Renal cortex interstitium (tissue), 15 donors: ENCODE results near the gene NDUFB7. TPM values are rescaled to one million over a fixed set of nuclear protein-coding genes. Genes with fewer than 3 reads are reported as not detected.
A peak's percentile ranks its signal among the peaks of the same experiment; 100 is the strongest.
"Not testable (repeated sequence)": the region's sequence is repeated elsewhere in the genome, so short reads cannot be mapped to it uniquely, and the experiment has no call there.

Experiments used
- DNase-seq, 11 donors: peaks; one replicate each; pipeline ENCODE4 v3.0.0-alpha.2; 2013; ENCODE audit warnings: low read depth in 9 of 11, low spot score in 4 of 11; ENCODE audit errors: extremely low read depth in 1 of 11
- long read RNA-seq, 16 experiments: transcript quantifications; one replicate each; lab custom pipeline, GENCODE V29; 2026
- polyA plus RNA-seq, 3 donors: library from polyadenylated mRNA; unstranded; fragments of 120-200 nt; gene quantifications; one replicate each; pipeline ENCODE4 v1.2.1, GENCODE V29; 2013; ENCODE audit not compliant: insufficient read length in 3 of 3

The NDUFB7 gene
- 100 to 1,000 TPM in 2 of 3 donors, 10 to 100 TPM in 1; 67.6 to 121 (median 120) TPM for polyA plus RNA-seq
- long read RNA-seq, donor 1, transcript NDUFB7-201 (3 exons, 531 nt) = major isoform, 109 of 109 reads
- long read RNA-seq, donor 1, partial matches to known transcripts = 0 of 109 reads
- long read RNA-seq, donor 1, other reads (novel, unspliced or antisense) = 0 of 109 reads
- long read RNA-seq, donor 2, transcript NDUFB7-201 (3 exons, 531 nt) = major isoform, 140 of 140 reads
- long read RNA-seq, donor 2, partial matches to known transcripts = 0 of 140 reads
- long read RNA-seq, donor 2, other reads (novel, unspliced or antisense) = 0 of 140 reads
- long read RNA-seq, donor 3, transcript NDUFB7-201 (3 exons, 531 nt) = major isoform, 199 of 207 reads
- long read RNA-seq, donor 3, partial matches to known transcripts = 7 of 207 reads
- long read RNA-seq, donor 3, other reads (novel, unspliced or antisense) = 0 of 207 reads
- long read RNA-seq, donor 4, transcript NDUFB7-201 (3 exons, 531 nt) = major isoform, 115 of 124 reads
- long read RNA-seq, donor 4, partial matches to known transcripts = 8 of 124 reads
- long read RNA-seq, donor 4, other reads (novel, unspliced or antisense) = 0 of 124 reads
- long read RNA-seq, donor 5, transcript NDUFB7-201 (3 exons, 531 nt) = major isoform, 201 of 212 reads
- long read RNA-seq, donor 5, partial matches to known transcripts = 11 of 212 reads
- long read RNA-seq, donor 5, other reads (novel, unspliced or antisense) = 0 of 212 reads
- long read RNA-seq, donor 6, transcript NDUFB7-201 (3 exons, 531 nt) = major isoform, 116 of 122 reads
- long read RNA-seq, donor 6, partial matches to known transcripts = 6 of 122 reads
- long read RNA-seq, donor 6, other reads (novel, unspliced or antisense) = 0 of 122 reads
- long read RNA-seq, donor 7, transcript NDUFB7-201 (3 exons, 531 nt) = major isoform, 179 of 185 reads
- long read RNA-seq, donor 7, partial matches to known transcripts = 5 of 185 reads
- long read RNA-seq, donor 7, other reads (novel, unspliced or antisense) = 0 of 185 reads
- long read RNA-seq, donor 8 = 0 reads
- long read RNA-seq, donor 9, transcript NDUFB7-201 (3 exons, 531 nt) = major isoform, 137 of 137 reads
- long read RNA-seq, donor 9, partial matches to known transcripts = 0 of 137 reads
- long read RNA-seq, donor 9, other reads (novel, unspliced or antisense) = 0 of 137 reads
- long read RNA-seq, donor 10, transcript NDUFB7-201 (3 exons, 531 nt) = major isoform, 160 of 165 reads
- long read RNA-seq, donor 10, partial matches to known transcripts = 5 of 165 reads
- long read RNA-seq, donor 10, other reads (novel, unspliced or antisense) = 0 of 165 reads
- long read RNA-seq, donor 11, transcript NDUFB7-201 (3 exons, 531 nt) = major isoform, 82 of 82 reads
- long read RNA-seq, donor 11, partial matches to known transcripts = 0 of 82 reads
- long read RNA-seq, donor 11, other reads (novel, unspliced or antisense) = 0 of 82 reads
- long read RNA-seq, donor 12, transcript NDUFB7-201 (3 exons, 531 nt) = major isoform, 77 of 82 reads
- long read RNA-seq, donor 12, partial matches to known transcripts = 5 of 82 reads
- long read RNA-seq, donor 12, other reads (novel, unspliced or antisense) = 0 of 82 reads
- long read RNA-seq, donor 13 = 0 reads
- long read RNA-seq, donor 14, transcript NDUFB7-201 (3 exons, 531 nt) = major isoform, 182 of 189 reads
- long read RNA-seq, donor 14, partial matches to known transcripts = 6 of 189 reads
- long read RNA-seq, donor 14, other reads (novel, unspliced or antisense) = 0 of 189 reads
- long read RNA-seq, donor 15, transcript NDUFB7-201 (3 exons, 531 nt) = major isoform, 53 of 54 reads
- long read RNA-seq, donor 15, partial matches to known transcripts = 0 of 54 reads
- long read RNA-seq, donor 15, other reads (novel, unspliced or antisense) = 0 of 54 reads
- long read RNA-seq, donor 16, transcript NDUFB7-201 (3 exons, 531 nt) = major isoform, 294 of 584 reads
- long read RNA-seq, donor 16, partial matches to known transcripts = 99 of 584 reads
- long read RNA-seq, donor 16, other reads (novel, unspliced or antisense) = 191 of 584 reads

DNA sequence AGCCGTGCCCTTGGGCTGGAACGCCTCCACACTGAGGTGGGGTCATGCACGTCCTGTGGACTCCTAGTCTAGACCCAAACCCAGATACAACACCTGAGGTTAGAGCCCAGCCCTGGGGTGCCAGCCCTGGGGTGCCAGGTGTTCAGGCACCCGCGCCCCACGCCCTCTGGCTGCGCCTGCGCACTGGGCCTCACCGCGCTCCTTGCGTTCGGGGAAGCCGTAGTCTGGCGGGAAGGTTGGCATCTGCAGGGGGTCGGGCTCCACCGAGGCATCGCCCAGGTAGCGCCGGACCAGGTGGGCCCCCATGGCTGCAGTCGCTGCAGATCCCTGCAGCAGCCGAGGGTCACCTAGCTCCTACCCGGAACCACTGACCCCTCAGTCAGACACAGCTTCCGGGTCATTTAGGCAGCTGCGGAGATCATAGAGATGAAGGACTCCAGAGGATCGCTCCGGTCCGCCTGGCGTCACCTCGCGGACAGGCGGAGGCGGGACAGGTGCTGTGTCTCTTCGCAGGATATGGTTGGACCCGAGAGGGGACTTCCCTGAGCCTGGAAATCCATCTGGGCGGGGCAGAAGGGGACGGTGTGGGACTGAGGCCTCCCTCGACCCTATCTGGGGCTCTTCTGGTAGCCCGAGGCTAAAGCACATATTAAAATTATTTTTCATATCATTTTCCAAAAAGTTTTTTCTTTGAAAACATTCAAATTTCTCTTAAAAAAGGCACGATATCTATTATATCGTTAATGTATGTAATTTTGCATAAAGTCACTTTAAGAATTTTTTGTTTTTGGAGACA is at the start of gene NDUFB7:
NDUFB7 (minus strand) TSS at position 372 of the 796 bp plus-strand sequence; CDS start at position 306, 66 bp downstream.
- DNase-seq = peak; percentile 74 to 92 (median 85)

DNA sequence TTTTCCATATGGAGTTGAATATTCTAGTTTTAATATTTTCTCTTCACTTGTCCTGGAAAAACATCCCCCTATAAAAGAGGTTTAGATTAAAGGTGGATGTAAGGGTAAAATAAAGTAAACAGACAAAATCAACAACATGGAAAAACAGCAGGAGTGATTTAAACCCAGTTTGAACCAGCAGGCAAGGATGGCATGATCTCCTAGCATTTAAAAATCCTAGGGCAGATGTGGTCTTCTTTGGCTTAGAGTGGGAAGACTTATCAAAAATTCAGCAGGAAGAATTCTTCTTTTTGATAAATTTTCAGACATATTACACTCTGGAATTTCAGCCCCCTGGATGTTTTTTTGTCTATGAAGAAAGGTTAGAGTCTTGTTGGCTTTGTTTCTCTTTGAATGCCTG is 47.5 kb upstream of the NDUFB7 start:
- no peak for DNase-seq

- no peak for DNase-seq
Observed at GRCh38 chr19:14616407-14616806, 44.5 kb upstream of the NDUFB7 start.

DNA sequence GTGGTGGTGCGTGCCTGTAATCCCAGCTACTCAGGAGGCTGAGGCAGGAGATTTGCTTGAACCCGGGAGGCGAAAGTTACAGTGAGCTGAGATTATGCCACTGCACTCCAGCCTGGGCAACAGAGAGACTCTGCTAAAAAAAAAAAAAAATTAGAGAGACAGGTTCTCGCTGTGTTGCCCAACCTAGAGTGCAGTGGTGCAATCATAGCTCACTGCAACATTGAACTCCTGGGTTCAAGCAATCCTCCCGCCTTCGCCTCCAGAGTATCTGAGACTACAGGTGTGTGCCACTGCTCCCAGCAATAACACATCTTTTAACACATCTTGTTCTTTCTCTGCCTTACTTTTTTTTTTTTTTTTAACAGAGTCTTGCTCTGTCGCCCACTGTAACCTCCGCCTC is 43.8 kb upstream of the NDUFB7 start:
- no peak for DNase-seq

DNA sequence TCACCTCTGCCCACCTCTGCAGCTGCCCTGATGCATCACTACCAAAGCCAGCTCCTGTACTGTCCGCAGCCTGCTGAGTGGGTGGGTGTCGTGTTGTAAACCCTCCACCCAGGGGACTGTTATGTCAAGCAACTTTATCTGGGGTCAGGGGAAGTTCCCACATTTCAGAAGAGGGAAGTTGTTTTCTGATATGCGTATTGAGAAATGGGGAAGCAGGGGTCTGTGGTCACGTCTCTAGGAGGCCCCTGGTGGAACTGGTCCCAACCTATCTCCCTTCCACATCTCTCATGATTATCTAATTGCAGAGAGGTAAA is 42.2 kb upstream of the NDUFB7 start:
- no peak for DNase-seq

DNA sequence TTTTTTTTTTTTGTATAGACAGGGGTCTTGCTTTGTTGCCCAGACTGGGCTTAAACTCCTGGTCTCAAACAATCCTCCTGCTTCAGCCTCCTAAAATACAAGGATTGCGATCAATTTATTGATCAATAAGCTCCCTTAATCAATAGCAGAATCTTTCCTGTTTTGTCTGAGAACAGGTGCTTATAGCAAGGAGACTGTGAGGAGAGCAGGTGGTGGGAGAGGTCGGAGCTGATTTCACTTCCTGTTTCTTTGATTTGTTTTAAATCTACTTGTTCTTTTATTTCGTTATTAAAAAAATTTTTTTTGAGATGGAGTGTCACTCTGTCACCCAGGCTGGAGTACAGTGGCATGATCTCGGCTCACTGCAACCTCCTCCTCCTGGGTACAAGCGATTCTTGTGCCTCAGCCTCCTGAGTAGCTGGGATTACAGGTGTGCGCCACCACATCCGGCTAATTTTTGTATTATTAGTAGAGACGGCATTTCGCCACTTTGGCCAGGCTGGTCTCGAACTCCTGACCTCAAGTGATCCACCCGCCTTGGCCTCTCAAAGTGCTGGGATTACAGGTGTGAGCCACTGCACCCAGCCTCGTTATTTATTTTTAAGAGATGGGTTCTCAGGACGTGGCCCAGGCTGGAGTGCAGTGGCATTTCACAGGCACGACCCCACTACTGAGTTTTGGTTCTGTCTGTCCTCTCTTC is 41.7 kb upstream of the NDUFB7 start:
- not testable (repeated sequence) for DNase-seq

DNA sequence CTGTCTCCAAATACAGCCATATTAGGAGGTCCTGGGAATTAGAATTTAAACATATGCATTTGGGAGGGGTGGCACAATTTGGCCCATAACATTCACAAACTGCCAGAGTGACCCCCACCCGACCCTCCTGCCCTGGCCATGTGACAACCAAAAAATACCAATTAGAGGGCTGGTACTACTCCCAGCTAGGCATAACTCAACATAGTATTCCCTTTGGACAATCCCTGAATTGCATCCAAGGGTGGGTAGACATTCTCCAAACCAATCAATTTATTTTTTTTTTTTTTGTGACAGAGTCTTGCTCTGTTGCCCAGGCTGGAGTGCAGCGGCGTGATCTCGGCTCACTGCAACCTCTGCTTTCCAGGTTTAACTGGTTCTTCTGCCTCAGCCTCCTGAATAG is 40.8 kb upstream of the NDUFB7 start:
- DNase-seq = no peak

DNA sequence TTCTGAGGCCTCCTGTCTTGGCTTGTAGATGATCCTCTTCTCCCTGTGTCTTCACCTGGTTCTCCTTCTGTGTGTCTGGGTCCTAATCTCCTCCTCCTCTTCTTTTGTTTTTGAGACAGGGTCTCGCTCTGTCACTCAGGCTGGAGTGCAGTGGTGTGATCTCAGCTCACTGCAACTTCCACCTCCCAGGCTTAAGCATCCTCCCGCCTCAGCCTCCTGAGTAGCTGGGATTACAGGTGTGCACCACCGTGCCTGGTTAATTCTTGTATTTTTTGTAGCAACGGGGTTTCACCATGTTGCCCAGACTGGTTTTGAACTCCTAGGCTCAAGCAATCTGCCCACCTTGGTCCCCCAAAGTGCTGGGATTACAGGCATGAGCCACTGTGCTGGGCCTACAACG is 40.4 kb upstream of the NDUFB7 start:
- not testable (repeated sequence) for DNase-seq

- no peak for DNase-seq
Observed at GRCh38 chr19:14611051-14611450, 39.2 kb upstream of the NDUFB7 start.

GRCh38 chr19:14606627-14607026 is 34.8 kb upstream of the NDUFB7 start:
- DNase-seq = no peak

GRCh38 chr19:14603990-14604387 is 32.1 kb upstream of the NDUFB7 start:
- DNase-seq = no peak

DNA sequence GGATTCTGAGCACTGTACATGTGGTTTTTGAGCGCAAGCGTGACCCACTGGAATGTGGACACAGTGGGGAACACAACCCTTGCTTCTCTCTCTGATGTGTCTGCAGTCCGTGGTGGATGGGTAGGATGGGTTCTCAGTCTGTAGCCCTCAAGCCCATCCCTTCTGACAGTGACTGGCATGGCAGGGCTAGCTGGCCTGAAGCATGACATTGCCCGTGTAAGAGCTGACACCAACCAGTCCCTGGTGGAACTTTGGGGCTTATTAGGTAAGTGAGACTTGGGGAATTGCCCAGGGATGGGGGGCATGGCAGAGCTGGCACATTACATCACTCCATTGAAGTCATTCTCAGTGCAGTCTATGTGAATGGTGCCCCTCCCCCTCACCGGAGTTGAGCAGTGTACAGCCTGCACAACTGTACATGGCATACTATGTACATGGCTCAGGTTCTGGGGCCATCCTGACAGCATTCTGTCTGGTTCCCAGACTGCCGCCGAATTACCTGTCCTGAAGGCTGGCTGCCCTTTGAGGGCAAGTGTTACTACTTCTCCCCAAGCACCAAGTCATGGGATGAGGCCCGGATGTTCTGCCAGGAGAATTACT is 27.8 kb upstream of the NDUFB7 start:
- DNase-seq = no peak

DNA sequence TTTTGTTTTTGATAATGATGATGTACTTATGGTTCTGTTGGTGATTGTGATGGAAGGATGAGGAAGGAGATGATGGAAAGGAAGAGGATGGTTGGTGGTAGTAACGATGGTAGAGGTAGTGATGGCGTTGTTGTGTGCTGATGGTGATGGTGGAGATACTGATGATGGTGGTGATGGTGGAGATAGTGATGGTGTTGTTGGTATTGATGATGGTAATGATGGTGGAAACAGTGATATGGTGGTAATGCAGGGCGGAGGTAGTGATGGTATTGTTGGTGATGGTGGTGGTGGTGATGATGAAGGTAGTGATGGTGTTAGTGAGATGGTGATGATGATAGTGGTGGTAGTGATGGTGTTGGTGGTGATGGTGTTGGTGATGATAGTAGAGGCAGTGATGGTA is 23.7 kb upstream of the NDUFB7 start:
- DNase-seq = no peak

DNA sequence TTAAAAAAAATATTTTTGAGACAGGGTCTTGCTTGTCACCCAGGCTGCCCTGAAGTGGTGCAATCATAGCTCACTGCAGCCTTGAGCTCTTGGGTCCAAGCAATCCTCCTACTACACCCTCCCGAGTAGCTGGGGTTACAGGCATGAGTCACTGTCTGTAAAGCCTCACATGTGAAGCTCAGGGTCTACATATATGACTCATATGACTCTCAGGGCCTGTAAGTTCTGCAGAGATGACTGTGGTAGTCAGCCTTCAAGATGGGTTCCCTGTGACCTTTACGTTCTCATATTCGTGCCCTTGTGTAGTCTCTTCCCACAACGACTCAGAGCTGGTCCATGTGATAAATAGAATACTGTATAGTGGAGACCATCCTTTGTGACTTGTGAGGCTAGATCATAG is 17.6 kb upstream of the NDUFB7 start:
- not testable (repeated sequence) for DNase-seq

GRCh38 chr19:14585187-14585586 is 13.3 kb upstream of the NDUFB7 start:
- DNase-seq = not testable (repeated sequence)

GRCh38 chr19:14584372-14584771 is 12.5 kb upstream of the NDUFB7 start:
- not testable (repeated sequence) for DNase-seq
